Stimulated activated naive CD4-positive, alpha-beta T cell (primary cell): ENCODE data around the gene GAS5.
"Not testable (repeated sequence)": the region's sequence is repeated elsewhere in the genome, so short reads cannot be mapped to it uniquely, and the experiment has no call there.

Experiments
- DNase-seq, 6 experiments: peaks; one replicate each; lab custom pipeline; 2025; lab: John Stamatoyannopoulos, UW

Gene GAS5

DNA sequence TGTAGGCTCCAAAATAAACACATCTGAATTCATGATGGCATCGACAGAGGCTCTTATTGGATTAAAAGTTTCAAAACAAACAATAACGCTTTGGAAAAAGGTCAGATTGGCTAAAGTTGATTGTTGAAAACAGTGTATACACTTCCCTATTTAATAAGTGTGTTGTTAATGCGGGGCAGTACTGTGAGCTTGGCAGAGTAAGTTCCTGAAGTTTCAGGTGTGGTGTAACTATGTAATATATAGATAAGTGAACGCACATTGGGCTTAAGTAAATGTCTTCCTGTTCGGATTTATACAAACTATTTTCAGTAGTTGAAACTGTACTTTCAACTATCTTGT is 1.2 kb upstream of the GAS5 start:
- DNase-seq = no peak

DNA sequence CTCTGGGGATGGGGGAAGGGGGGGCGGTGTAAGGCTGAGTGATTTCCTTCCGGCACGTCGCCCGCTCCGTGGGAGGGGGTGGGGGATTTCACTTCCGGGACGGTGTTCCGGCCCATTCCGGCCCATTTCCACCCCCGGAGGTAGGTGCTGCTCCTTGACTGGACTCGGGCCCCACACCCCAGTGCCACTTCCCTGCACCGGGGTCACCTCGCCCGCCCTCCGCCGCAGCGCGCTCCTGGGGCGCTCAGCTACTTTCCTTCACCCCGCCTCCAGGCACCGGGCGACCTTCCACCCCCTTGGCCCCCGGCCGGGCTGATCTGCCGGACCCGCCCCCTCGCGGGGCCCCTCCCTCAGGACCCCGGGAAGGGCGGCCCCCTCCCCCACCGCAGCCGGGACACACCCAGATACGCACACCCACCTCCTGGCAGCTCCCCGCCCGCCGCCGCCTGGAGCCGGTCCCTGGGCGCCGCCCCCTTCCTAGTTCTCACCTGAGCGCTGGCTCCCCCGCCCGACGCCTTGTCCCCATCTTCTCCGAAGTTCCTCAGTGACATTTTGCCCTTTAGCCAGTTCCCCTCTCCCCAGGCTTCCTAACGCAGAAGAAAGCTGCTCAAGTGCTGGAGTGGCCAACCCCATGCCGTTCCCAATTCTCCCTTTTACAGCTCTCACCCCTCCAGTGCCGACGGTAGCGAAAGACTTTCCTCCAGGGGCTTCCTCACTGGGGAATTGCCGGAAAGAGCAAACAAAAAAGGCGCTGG is 654 bp upstream of the GAS5 start, which contains the start of gene ZBTB37:
ZBTB37 (plus strand) TSS at position 115 of the 755 bp plus-strand sequence. CDS start 1,846 bp downstream, outside the sequence.
- peak; percentile 84 to 96 (median 92) for DNase-seq

DNA sequence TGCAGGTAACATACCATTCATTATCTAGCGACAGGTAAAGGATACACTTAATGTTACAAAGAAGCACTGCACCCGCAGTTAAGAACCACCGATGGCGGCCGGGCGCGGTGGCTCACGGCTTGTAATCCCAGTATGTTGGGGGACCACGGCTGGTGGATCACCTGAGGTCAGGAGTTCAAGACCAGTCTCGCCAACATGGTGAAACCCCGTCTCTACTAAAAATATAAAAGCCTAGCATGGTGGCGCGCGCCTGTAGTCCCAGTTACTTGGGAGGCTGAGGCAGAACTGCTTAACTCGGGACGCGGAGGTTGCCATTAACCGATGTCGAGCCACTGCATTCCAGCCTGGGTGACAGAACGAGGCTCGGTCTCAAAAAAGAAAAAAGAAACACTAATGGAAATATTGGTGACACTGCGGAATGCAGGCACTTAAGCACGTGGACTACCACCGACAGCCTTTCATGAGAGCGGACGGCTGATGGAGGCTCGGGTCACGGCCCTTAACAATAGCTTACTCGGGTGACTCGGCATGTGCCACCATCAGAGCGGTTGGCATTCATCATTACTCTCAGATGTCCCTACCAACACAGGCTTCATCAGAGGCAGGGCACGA is 542 bp downstream of the GAS5 start:
- DNase-seq = peak in 1 of 6 experiments; percentile 68

DNA sequence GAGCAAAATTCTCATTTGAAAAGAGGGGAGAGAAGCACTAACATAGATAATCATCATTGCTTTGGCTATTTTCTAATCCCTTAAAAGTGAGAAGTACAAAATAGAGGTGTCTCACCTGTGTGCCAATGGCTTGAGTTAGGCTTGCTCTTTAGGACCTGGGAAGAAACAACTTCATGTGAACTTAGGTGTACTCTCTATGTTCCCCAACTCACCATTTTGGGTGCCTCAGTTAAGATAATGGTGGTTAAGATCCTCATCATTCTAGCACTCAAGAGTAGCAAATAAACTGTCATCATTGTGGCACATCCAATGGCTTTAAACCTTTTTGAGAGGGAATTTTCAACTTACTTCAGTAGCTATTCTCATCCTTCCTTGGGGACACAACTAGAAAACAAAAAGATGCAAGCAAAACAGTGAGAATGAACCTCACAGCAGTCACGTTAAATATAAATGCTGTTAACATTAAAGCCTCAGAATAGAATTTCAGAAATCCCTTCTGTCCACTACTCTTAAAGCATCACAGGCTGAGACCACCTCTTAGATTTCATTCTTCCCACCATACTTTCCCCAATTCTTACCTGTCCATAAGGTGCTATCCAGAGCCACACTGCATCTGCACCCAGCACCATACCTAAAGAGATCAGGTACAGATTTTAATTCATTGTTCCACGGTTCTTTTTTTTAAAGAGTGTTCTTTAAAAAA is 1.2 kb downstream of the GAS5 start:
- DNase-seq = no peak

DNA sequence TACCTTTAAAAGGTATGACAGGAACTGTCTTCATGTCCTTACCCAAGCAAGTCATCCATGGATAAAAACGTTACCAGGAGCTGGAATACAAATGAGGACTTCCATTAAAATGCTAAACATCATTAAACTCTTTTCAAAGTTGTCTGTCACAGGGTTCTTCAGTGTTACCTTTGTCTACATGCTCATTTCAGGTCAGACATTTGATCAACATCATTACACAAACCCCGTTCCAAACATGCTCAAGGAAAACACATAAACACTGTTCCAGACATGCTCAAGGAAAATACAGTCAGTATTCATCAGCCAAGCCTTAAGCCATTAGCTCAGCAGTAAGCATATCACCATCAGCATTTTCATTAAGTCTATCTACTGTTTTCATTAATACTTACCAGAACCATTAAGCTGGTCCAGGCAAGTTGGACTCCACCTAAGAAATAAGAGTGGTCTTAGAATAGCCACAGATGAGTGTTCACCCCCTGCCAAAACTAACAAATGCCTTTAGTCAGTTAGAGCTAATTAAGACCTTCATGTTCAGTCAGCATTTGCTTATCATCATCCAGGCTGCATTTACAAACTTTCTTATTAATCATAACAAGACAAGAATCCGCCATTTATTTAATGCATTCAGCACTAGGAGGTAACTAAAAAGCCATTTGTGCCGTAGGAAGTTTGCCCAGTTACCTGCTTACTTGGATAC is 2.2 kb downstream of the GAS5 start:
- peak in 1 of 6 experiments; percentile 7 for DNase-seq

DNA sequence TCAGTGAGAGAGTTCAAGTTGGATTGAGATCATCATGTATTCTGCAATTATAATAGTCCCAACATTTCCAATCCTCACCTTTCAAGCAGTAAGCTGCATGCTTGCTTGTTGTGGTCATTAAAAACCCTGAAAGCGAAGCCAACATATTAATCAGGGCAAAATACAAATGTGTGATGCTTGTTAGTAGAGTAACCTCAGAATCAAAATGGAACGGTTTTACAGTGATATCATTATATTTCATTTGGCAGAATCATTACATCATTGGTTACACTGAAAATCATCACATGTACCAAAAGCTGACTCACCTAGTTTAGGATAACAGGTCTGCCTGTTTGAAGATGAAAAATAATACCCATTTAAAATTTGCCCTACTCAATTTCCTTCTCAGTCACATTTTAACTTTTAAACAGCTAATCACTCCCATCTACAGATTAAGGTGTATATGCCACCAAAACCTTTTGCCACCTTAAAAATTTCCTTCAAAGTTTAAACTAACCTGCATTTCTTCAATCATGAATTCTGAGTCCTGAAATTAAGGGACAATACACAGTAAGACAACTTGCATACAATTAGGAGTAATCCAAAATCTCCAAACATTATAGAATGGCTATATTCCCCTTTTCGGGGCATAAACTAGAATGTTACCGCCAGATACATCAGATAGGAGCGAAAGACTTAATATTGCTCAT is 3.5 kb downstream of the GAS5 start:
- peak in 1 of 6 experiments; percentile 4 for DNase-seq

DNA sequence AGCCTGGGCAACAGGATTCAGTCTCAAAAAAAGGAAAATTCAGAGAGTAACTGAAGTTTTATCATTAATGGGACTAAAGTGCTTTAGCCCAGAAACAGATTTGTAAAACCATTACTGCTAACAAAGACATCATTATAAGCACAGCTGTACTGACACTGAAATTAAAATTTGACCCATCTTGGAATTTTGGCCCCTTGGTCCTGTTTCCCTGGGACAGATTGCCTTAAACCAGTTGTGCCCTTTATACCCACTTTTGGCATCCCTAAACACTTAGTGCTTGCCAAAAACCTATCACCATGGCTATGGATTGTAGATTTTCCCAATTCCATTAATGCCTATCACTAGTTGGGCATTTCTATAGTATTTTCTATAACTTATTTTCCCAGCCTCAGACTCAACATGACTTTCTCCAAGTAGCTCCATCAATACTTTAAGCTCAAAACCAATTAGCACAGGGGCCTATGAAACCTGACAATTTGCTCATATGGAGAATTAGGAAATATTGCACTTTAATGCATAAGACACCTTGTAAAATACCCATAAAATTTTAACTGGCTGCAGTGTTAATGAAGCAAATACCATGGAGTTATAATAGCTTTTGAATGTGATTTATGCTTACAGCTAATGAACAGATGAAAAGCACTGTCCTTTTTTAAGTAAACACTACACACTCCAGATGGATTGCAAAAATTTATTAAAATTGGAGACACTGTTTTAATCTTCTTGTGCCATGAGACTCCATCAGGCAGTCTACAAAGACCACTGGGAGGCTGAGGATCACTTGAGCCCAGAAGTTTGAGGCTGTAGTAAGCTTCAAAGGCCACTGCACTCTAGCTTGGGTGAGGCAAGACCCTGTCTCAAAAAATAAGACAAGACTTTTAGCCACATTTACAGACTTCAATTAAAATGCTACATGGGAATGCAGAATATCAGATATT is 4.3 kb downstream of the GAS5 start:
- DNase-seq = no peak

DNA sequence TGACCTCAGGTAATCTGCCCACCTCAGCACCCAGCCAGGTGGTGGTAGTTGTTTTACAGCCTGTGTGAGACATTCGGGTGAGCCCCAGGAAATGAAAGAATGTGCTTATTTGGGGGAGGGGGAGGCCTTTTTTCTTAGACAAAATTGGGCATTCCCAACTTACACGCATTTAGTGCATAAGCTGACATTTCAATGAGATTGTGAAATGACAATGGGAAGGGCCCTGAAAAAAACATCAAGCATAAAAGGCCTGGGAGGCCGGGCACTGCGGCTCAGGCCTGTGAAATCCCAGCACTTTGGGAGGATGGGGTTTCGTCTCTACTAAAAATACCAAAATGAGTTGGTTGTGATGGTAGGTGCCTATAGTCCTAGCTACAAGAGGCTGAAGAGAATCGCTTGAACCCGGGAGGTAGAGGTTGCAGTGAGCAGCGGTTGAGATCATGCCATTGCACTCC is 5.0 kb downstream of the GAS5 start:
- no peak for DNase-seq

DNA sequence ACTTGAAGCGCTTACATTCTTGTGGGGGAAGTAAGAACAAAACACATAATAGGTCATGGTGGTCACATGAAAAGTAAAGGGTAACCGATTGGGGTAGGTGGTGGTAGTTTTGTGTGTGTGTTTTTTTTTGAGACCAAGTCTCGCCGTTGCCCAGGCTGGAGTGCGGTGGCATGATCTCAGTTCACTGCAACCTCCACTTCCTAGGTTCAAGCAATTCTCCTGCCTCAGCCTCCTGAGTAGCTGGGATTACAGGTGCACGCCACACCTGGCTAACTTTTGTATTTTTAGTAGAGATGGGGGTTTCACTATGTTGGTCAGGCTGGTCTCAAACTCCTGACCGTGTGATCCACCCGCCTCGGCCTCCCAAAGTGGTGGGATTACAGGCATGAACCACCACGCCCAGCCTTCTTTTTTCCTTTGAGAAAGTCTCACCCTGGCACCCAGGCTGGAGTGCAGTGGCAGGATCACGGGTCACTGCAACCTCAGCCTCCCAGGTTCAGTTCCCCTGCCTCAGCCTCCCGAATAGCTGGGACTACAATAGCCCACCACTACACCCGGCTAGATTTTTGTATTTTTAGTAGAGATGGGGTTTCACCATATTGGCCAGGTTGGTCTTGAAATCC is 5.5 kb downstream of the GAS5 start:
- DNase-seq = not testable (repeated sequence)

DNA sequence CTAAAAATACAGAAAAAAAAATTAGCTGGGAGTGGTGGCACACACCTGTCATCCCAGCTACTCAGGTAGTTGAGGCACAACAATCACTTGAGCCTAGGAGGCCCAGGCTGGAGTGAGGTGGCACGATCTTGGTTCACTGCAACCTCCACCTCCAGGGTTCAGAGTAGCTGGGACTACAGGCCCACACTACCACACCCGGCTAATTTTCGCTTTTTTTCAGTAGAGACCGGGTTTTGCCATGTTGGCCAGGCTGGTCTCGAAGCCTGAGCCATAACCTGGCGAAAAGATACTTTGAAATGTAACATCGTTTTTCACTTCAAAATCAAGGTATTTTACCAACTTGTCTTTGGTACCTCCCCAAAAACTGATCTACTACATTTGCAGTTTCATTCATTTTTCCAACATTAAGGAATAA is 6.1 kb downstream of the GAS5 start:
- no peak for DNase-seq

DNA sequence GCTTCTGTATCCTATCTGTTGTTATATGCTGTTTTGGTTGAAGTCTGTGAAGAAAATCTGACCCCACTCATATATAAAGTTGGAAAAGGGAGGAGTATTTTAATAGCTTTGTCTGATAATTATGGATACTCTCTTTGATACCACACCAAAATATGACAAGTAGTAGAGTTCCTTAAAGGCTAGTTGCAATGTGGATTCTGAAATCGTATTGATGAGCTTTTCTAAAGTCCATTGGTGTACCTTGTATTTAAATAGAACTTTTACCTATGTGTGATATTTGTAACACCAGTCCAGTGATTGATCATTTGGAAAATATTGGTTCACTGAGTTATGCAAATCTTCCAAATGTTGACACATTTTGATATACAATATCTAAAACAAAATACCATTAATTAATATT is 7.7 kb downstream of the GAS5 start:
- no peak for DNase-seq

DNA sequence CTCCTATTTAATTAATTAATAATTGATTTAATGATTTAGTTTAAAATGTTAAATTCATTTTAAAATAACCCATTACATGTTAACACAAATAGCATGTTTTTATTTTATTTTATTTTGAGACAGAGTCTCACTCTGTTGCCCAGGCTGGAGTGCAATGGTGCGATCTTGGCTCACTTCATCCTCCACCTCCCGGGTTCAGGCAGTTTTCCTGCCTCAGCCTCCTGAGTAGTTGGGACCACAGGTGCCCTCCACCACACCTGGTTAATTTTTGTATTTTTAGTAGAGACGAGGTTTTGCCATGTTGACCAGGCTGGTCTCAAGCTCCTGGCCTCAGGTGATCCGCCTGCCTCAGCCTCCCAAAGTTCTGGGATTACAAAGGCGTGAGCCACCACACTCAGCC is 8.2 kb downstream of the GAS5 start:
- not testable (repeated sequence) for DNase-seq

DNA sequence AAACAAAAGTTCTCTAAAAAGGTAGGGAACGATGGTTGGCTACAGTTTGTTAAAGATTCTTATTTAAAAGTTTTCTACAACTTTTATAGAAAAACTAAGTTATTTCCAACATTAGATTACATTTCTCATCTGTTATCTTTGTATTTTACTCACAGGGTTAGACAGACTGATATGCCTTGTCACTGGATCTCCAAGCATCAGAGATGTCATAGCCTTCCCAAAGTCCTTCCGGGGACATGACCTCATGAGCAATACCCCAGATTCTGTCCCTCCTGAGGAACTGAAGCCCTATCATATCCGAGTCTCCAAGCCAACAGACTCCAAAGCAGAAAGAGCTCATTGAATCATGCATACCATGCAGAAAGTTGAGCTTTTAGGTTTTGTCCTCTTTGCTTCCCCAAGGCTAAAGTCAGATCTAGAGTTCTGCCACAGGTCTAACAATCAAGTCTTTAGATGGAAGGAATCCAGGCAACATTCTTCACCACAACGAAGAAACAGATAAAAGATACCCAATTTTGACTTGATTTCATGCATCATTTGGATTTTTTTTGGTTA is 10.3 kb downstream of the GAS5 start:
- no peak for DNase-seq

DNA sequence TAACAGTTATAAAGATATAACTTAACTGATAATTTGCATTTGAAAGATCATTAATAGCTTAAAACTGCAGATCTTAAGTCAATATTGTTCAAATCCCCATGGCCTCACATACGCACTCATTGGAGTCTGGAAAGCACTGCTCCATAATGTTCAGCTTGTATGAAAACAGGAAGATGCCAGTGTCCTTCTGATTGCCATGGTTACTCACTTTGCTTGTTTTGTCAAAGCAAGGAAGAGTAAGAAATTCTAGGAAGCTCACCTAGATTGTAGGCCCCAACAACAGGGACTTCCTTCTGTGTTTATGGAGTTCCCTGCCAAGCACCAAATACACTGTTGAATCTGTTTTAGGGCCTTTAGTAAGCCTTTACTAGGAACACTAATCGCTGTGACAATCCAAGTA is 10.9 kb downstream of the GAS5 start:
- DNase-seq = no peak

DNA sequence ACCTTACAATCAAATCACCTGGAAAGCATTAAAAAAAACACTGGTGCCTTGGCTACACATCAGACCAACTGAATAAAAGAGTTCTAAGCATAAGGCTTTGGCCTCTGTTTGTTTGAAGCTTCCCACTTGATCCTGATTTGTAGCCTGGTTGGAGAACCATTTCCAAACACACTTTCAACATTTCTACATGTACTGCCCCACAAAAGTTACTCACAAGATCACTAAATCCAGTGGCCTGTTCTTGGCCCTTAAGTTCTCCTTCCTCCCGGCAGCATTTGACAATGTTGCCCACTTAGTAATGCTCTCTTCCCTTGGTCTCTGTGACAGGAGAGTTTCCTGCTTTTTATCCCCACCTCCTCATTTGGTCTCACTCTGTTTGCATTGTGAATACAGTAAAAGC is 11.8 kb downstream of the GAS5 start:
- no peak for DNase-seq

DNA sequence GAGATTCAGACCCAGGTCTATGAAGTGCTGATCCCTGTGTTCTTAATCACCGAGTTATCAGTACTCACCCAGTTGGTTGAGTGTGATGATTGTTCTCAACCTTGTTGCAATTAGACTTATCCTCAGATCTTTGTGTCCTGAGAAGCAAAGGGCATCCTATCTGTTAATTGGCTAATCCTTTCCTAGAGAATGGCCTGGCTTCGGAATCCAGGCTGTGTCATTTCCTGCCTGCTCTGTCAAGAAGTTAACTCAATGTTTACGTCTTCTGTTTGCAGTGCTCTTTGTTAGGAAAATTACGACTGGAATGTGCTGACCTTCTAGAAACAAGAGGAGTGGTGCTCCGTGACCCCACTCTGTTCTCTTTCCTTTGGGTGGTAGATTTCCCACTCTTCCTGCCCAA is 14.7 kb downstream of the GAS5 start:
- no peak for DNase-seq

DNA sequence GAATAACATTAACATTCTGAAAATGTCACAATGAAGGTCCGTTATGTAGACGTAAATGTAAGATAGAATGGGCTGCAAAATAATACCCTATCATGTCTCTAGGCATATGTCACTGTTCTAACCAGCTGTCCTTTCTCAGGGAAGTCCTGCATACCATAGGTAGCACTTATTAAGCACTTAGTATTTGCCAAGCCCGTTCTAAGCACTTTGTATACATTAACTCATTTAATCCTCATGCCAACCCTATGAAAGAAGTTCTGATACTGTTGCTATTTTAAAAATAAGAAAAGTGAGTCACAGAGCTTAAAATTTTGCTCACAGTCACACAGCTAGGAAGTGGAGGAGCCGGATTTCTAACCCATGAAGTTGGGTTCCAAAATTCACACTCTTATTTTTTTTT is 15.7 kb downstream of the GAS5 start:
- DNase-seq = no peak

DNA sequence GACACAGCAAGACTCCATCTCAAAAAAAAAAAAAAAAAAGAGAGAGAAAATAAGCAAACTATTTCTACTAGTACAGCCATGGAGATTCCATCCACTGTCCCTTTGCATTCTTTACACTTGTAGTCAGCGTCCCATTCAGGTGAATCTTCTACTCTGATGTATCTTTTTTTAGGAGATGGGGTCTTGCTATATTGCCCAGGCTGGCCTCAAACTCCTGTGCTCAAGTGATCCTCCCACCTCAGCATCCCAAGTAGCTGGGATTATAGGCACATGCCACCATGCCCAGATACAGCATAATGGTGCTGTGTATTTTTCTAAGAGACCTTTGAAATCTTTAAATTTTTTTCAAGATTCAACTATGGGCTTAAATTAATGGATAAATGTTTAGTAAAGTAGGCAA is 35.0 kb downstream of the GAS5 start:
- no peak for DNase-seq

DNA sequence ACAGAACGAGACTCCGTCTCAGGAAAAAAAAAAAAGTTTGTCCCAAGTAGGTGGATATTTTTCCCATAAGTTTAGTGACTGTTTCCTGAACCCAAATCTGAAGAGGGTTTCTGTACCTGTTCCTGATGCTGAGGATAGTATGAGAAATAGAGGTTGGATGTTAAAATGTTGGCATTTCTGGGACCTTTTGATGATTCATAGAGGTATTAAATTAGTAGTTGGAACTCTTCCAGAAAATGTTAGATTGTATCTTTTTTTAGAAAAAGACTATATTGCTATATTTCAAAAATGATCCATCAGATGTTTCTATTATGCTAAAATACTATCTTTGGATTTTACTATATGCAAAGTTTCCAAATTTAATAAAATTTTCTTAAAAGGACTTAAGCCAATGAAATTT is 40.2 kb downstream of the GAS5 start:
- DNase-seq = no peak
